B cell (primary cell): ENCODE measurements around the gene DAPK3. TPM values are rescaled to one million over a fixed set of nuclear protein-coding genes. Genes with fewer than 3 reads are reported as not detected.
A peak's percentile ranks its signal among the peaks of the same experiment; 100 is the strongest.

Experiments
- ATAC-seq: fragments of 200-7000 bp; cut with Tn5 transposase; one replicate; pipeline ENCODE4 v1.10.0; 2021; ENCODE audit warnings: low read depth, mild to moderate bottlenecking, moderate number of reproducible peaks, moderate library complexity
- CTCF ChIA-PET: fragments of 350-600 bp; sonication (Branson Sonifier 250); formaldehyde crosslinking; loops from one replicate; lab custom pipeline; 2021; ENCODE audit warnings: antibody characterized with exemption, inconsistent platforms; lab: Charles Lee
- POLR2A ChIA-PET: fragments of 350-600 bp; sonication (Branson Sonifier 250); formaldehyde crosslinking; loops from one replicate; lab custom pipeline; 2021; ENCODE audit warnings: antibody characterized with exemption; lab: Charles Lee
- DNase-seq: peaks from one replicate; pipeline ENCODE4 v3.0.0; 2013
- H2AFZ ChIP-seq: 2 replicates; pipeline ENCODE4 v1.6.1; 2012; ENCODE audit warnings: mild to moderate bottlenecking, low read depth, low read length; ENCODE audit not compliant: insufficient read depth, poor library complexity, severe bottlenecking
- H3K27ac ChIP-seq, 2 donors: 1 replicate in 1 of 2; 2 replicates in 1 of 2; pipeline ENCODE4 v1.5.1; 2012 to 2013; ENCODE audit warnings: low read length in 2 of 2, mild to moderate bottlenecking in 2 of 2, moderate library complexity in 1 of 2
- H3K27me3 ChIP-seq, 4 experiments: fragments of 200-600 bp in 1 of 4; sonication (generic) in 1 of 4; replicated peaks in 1 of 4; 1 replicate in 2 of 4; 2 replicates in 2 of 4; pipeline versions ENCODE4 v1.6.1 to v1.7.0; 2013 to 2016; ENCODE audit warnings: low read length in 3 of 4, mild to moderate bottlenecking in 2 of 4, mixed read lengths in 1 of 4, moderate library complexity in 1 of 4; ENCODE audit not compliant: insufficient read depth in 4 of 4, control insufficient read depth in 3 of 4; ENCODE audit errors: control extremely low read depth in 1 of 4
- H3K36me3 ChIP-seq, 2 experiments: replicated peaks in 1 of 2; 1 replicate in 1 of 2; 2 replicates in 1 of 2; pipeline versions ENCODE4 v1.6.1 to v1.7.1; 2013; ENCODE audit warnings: low read length in 1 of 2; ENCODE audit not compliant: insufficient read depth in 2 of 2, control insufficient read depth in 1 of 2; ENCODE audit errors: control extremely low read depth in 1 of 2, extremely low read depth in 1 of 2
- H3K4me1 ChIP-seq, 2 donors: fragments of 200-600 bp in 1 of 2; sonication (generic) in 1 of 2; 1 replicate in 1 of 2; 2 replicates in 1 of 2; pipeline versions ENCODE4 v1.5.1 to v1.6.1; 2013 to 2017; ENCODE audit warnings: low read length in 2 of 2; ENCODE audit not compliant: control insufficient read depth in 2 of 2, insufficient read depth in 2 of 2
- H3K4me2 ChIP-seq: replicated peaks from 2 replicates; pipeline ENCODE3; 2012; ENCODE audit warnings: mild to moderate bottlenecking, low read depth, low read length; ENCODE audit not compliant: poor library complexity, severe bottlenecking
- H3K4me3 ChIP-seq, 5 experiments: fragments of 200-600 bp in 1 of 5; sonication (generic) in 1 of 5; 1 replicate in 3 of 5; 2 replicates in 2 of 5; pipeline versions ENCODE4 v1.5.1 to v1.7.0; 2011 to 2016; ENCODE audit warnings: low read length in 4 of 5, mild to moderate bottlenecking in 4 of 5, low read depth in 2 of 5, control low read depth in 1 of 5, moderate library complexity in 1 of 5; ENCODE audit not compliant: insufficient read depth in 1 of 5; ENCODE audit errors: control extremely low read depth in 1 of 5, extremely low read depth in 1 of 5
- H3K79me2 ChIP-seq: fragments of 200-600 bp; sonication (generic); one replicate; pipeline ENCODE4 v1.6.0; 2016; ENCODE audit warnings: low read length; ENCODE audit not compliant: control insufficient read depth, insufficient read depth
- H3K9ac ChIP-seq: fragments of 200-600 bp; sonication (generic); 2 replicates; pipeline ENCODE4 v1.6.1; 2017; ENCODE audit warnings: mild to moderate bottlenecking, low read length, moderate library complexity
- H3K9me3 ChIP-seq, 3 donors: one replicate each; pipeline versions ENCODE4 v1.6.1 to v1.7.1; 2013; ENCODE audit warnings: low read length in 2 of 3; ENCODE audit not compliant: control insufficient read depth in 2 of 3, insufficient read depth in 1 of 3; ENCODE audit errors: control extremely low read depth in 1 of 3
- H4K20me1 ChIP-seq: 2 replicates; pipeline ENCODE4 v1.6.0; 2012; ENCODE audit warnings: mild to moderate bottlenecking, low read length; ENCODE audit not compliant: insufficient read depth, control insufficient read depth, poor library complexity, severe bottlenecking
- H3K27ac Mint-ChIP-seq: one replicate; pipeline ENCODE4 v1.8.0; 2021; ENCODE audit warnings: mixed read lengths
- H3K27me3 Mint-ChIP-seq: one replicate; pipeline ENCODE4 v1.8.0; 2021; ENCODE audit warnings: mixed read lengths
- H3K4me1 Mint-ChIP-seq: one replicate; pipeline ENCODE4 v1.8.0; 2021; ENCODE audit warnings: mixed read lengths
- H3K4me3 Mint-ChIP-seq: one replicate; pipeline ENCODE4 v1.8.0; 2021; ENCODE audit warnings: mixed read lengths
- H3K9me3 Mint-ChIP-seq: one replicate; pipeline ENCODE4 v1.8.0; 2022; ENCODE audit warnings: mixed read lengths; ENCODE audit not compliant: insufficient read depth
- CTCF ChIP-seq: fragments of 200-600 bp; IDR thresholded peaks from one replicate; pipeline ENCODE4 v1.8.0; 2022; ENCODE audit warnings: antibody characterized with exemption, mild to moderate bottlenecking
- EZH2 ChIP-seq: IDR thresholded peaks from 2 replicates; pipeline ENCODE4 v1.6.1; 2012; ENCODE audit warnings: borderline replicate concordance, low read depth, mild to moderate bottlenecking, moderate library complexity, low read length; ENCODE audit not compliant: insufficient read depth, poor library complexity, severe bottlenecking
- WGBS: methylation state at CpG from one replicate; pipeline ENCODE4 v1.1.5; 2013; ENCODE audit warnings: missing lambda C conversion rate; ENCODE audit not compliant: insufficient coverage; 5-methylcytosine and 5-hydroxymethylcytosine counted together
- intact Hi-C: fragments of 100-400 bp; cut with micrococcal nuclease; formaldehyde crosslinking; loops from one replicate; pipeline ENCODE4 v1.10.0; 2022
- polyA plus RNA-seq: library from polyadenylated mRNA; depleted of rRNA; stranded (reverse); fragments of >200 nt; gene quantifications from 2 replicates; pipeline ENCODE4 v1.2.3, GENCODE V29; 2012
- total RNA-seq, 2 donors: library from RNA; stranded (reverse); fragments of 120-200 nt in 1 of 2; gene quantifications; 1 replicate in 1 of 2; 2 replicates in 1 of 2; pipeline versions ENCODE4 v1.2.3 to v1.2.4, GENCODE V29; 2013 to 2022

DAPK3 gene
- total and polyA plus RNA-seq, 2 donors (not counting 1 experiment from before 2014, with no cell fraction given) = 32.6 to 47.4 TPM

GRCh38 chr19:3979674-3980352 is 8.9 kb upstream of the DAPK3 start:
- no peaks in the 10 kb centered on the region for H3K9me3 Mint-ChIP-seq
- intact Hi-C loops = no loop called here
- DNase-seq = peak; percentile 36
- no peak for TF ChIP-seq CTCF
- Histone ChIP-seq H3K4me2 (no peak overlapping the region), H3K27me3 (no peaks in the 10 kb centered on the region), H2AFZ (no peak overlapping the region), H3K4me3 (no peak overlapping the region), H3K79me2 (peaks cover 38% of the 10 kb centered on the region), H3K27ac (no peak overlapping the region), H3K36me3 (peaks cover 3 to 91% of the 10 kb centered on the region in 2 experiments), H3K9me3 (peaks cover 0 to 4% (median 0%) of the 10 kb centered on the region in 3 donors), H4K20me1 (peaks cover 99% of the 10 kb centered on the region), H3K9ac (no peak overlapping the region), H3K4me1 (peaks cover 10 to 17% of the 10 kb centered on the region in 2 donors)
- 96% methylated on average over 25 of the region's 25 CpGs for WGBS
- H3K4me1 Mint-ChIP-seq = peaks cover 29% of the 10 kb centered on the region
- POLR2A ChIA-PET = no interaction called here
- H3K27ac Mint-ChIP-seq = no peak overlapping the region
- CTCF ChIA-PET = no interaction called here
- no peaks in the 10 kb centered on the region for H3K27me3 Mint-ChIP-seq
- H3K4me3 Mint-ChIP-seq = no peak overlapping the region
- ATAC-seq = no peak

GRCh38 chr19:3979289-3979673 is 8.4 kb upstream of the DAPK3 start:
- intact Hi-C loops = no loop called here
- peaks cover 0 to 4% (median 0%) of the 10 kb centered on the region in 3 donors for H3K9me3 ChIP-seq
- no peak for ATAC-seq
- peaks cover 3 to 90% of the 10 kb centered on the region in 2 experiments for H3K36me3 ChIP-seq
- Mint-ChIP-seq H3K4me1 (peaks cover 24% of the 10 kb centered on the region), H3K4me3 (no peak overlapping the region), H3K27me3 (no peaks in the 10 kb centered on the region), H3K9me3 (no peaks in the 10 kb centered on the region), H3K27ac (no peak overlapping the region)
- peaks cover 94% of the 10 kb centered on the region for H4K20me1 ChIP-seq
- peak; percentile 35 for DNase-seq
- H3K4me3 ChIP-seq = no peak overlapping the region
- no peaks in the 10 kb centered on the region for H3K27me3 ChIP-seq
- no peak overlapping the region for H3K9ac ChIP-seq
- H3K4me2 ChIP-seq = no peak overlapping the region
- CTCF ChIA-PET = no interaction called here
- H3K4me1 ChIP-seq = peaks cover 9 to 13% of the 10 kb centered on the region in 2 donors
- H3K27ac ChIP-seq = no peak overlapping the region
- POLR2A ChIA-PET = interaction anchor here (0.6 kb wide), 1 partner anchor 253 kb away, joined by 7 read pairs; no protein-coding TSS in a partner anchor
- TF ChIP-seq EZH2 = no peak
- TF ChIP-seq CTCF = no peak
- 99% methylated on average over 16 of the region's 18 CpGs for WGBS
- peaks cover 33% of the 10 kb centered on the region for H3K79me2 ChIP-seq
- H2AFZ ChIP-seq = no peak overlapping the region
